Vagina (tissue), 2 donors: ENCODE results near the gene RTCA.

ENCODE experiments used
- POLR2A ChIP-seq, 2 donors: fragments of 450-650 bp; IDR thresholded peaks; one replicate each; pipeline ENCODE4 v1.6.1; 2017; ENCODE audit warnings: antibody characterized with exemption in 2 of 2, mild to moderate bottlenecking in 2 of 2, moderate library complexity in 2 of 2
- POLR2AphosphoS5 ChIP-seq, 2 donors: sonication (generic); formaldehyde crosslinking; IDR thresholded peaks; one replicate each; pipeline ENCODE4 v1.9.0; 2017; ENCODE audit warnings: antibody characterized with exemption in 2 of 2, mild to moderate bottlenecking in 2 of 2, low read depth in 1 of 2; ENCODE audit not compliant: insufficient read depth in 1 of 2

DNA sequence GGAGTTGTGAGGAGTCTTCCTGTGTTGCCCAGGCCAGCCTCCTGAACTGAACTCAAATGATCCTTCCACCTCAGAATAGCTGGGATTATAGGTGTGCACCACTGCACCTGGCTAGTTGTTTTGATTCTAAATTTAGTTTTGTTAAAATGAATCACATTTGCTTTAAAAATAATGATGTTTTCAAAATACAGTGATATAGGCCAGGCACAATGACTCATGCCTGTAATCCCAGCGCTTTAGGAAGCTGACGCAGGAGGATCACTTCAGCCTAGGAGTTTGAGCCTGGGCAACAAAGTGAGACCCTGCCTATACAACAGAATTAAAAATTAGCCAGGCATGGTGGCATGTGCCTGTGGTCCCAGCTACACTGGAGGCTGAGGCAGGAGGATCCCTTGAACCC is 24.3 kb downstream of the RTCA start:
- TF ChIP-seq POLR2AphosphoS5 (IDR thresholded peaks at IDR 0.05; ENCODE audit: insufficient read depth in 1 of 2, low read depth in 1 of 2) (no peak), POLR2A (IDR thresholded peaks at IDR 0.05) (no peak)
